ENCODE measurements around the gene SEMA3G.

GRCh38 chr3:52443791-52444687 is 864 bp downstream of the SEMA3G start:
- TF ChIP-seq CTCF (conservative IDR thresholded peaks at IDR 0.05 in 1 of 2, IDR thresholded peaks at IDR 0.05 in 1 of 2; ENCODE audit: low read depth in 1 of 2, low read length in 2 of 2), result no peak
- TF ChIP-seq EZH2 (IDR thresholded peaks at IDR 0.05; ENCODE audit: low read length, missing control alignments), result no peak
